H1 (cell line): ENCODE data around the gene HLA-DRB1. TPM values are rescaled to one million over a fixed set of nuclear protein-coding genes. Genes with fewer than 3 reads are reported as not detected.

ENCODE experiments used
- CTCF ChIA-PET: fragments of 300-600 bp; sonication (Branson Sonifier 250); formaldehyde crosslinking; loops from one replicate; lab custom pipeline; 2021; ENCODE audit not compliant: partially characterized antibody; lab: Charles Lee
- POLR2A ChIA-PET: fragments of 300-600 bp; sonication (Branson Sonifier 250); formaldehyde crosslinking; loops from one replicate; lab custom pipeline; 2021; ENCODE audit warnings: inconsistent platforms; ENCODE audit not compliant: partially characterized antibody; lab: Charles Lee
- DNase-seq, 2 experiments: peaks; one replicate each; pipeline versions ENCODE4 v3.0.0 to v3.0.0-alpha.2; 2010 to 2022; ENCODE audit warnings: low spot score in 2 of 2, low read depth in 1 of 2, mixed read lengths in 1 of 2
- FAIRE-seq: peaks from 2 replicates; lab custom pipeline; 2011; peaks lifted over from hg19 to GRCh38; lab: Jason Lieb, UNC
- H2AFZ ChIP-seq: 2 replicates; pipeline ENCODE4 v1.8.1; 2012; ENCODE audit warnings: low read length, inconsistent platforms
- H2AK5ac ChIP-seq: 2 replicates; pipeline ENCODE4 v1.6.1; 2013; ENCODE audit warnings: low read depth, low read length
- H2BK120ac ChIP-seq: replicated peaks from 2 replicates; pipeline ENCODE3; 2013; ENCODE audit warnings: low read depth, low read length, inconsistent platforms
- H2BK12ac ChIP-seq: 2 replicates; pipeline ENCODE4 v1.6.1; 2013; ENCODE audit warnings: low read depth, low read length
- H2BK15ac ChIP-seq: 2 replicates; pipeline ENCODE4 v1.6.1; 2013; ENCODE audit warnings: low read length
- H2BK20ac ChIP-seq: 2 replicates; pipeline ENCODE4 v1.6.1; 2013; ENCODE audit warnings: low read length
- H2BK5ac ChIP-seq: 2 replicates; pipeline ENCODE4 v1.6.1; 2013; ENCODE audit warnings: low read depth, low read length
- H3K14ac ChIP-seq: 2 replicates; pipeline ENCODE4 v1.6.1; 2013; ENCODE audit warnings: inconsistent platforms; ENCODE audit not compliant: insufficient read length
- H3K18ac ChIP-seq: 2 replicates; pipeline ENCODE4 v1.6.1; 2013; ENCODE audit warnings: low read length; ENCODE audit errors: extremely low read depth
- H3K23ac ChIP-seq: 2 replicates; pipeline ENCODE4 v1.6.1; 2013; ENCODE audit warnings: inconsistent platforms; ENCODE audit not compliant: insufficient read length
- H3K23me2 ChIP-seq: 2 replicates; pipeline ENCODE4 v1.6.1; 2013; ENCODE audit warnings: low read depth, low read length
- H3K27ac ChIP-seq: 2 replicates; pipeline ENCODE4 v1.6.1; 2011; ENCODE audit warnings: low read depth, low read length, inconsistent platforms
- H3K27me3 ChIP-seq, 4 experiments: replicated peaks in 1 of 4; 1 replicate in 1 of 4; 2 replicates in 3 of 4; pipeline versions ENCODE4 v1.6.1 to v1.8.1; 2011 to 2013; ENCODE audit warnings: low read length in 3 of 4, mild to moderate bottlenecking in 3 of 4, inconsistent platforms in 2 of 4, mixed read lengths in 2 of 4, moderate library complexity in 1 of 4; ENCODE audit not compliant: control insufficient read depth in 3 of 4, insufficient read depth in 3 of 4; ENCODE audit errors: extremely low read depth in 1 of 4
- H3K36me3 ChIP-seq, 4 experiments: 2 replicates each; pipeline versions ENCODE4 v1.6.1 to v1.8.1; 2011 to 2013; ENCODE audit warnings: mild to moderate bottlenecking in 4 of 4, low read length in 3 of 4, moderate library complexity in 2 of 4, control low read depth in 1 of 4, inconsistent platforms in 1 of 4; ENCODE audit not compliant: insufficient read depth in 4 of 4, control insufficient read depth in 2 of 4
- H3K4ac ChIP-seq: replicated peaks from 2 replicates; pipeline ENCODE3; 2013; ENCODE audit warnings: low read length, low read depth, mixed read lengths, inconsistent platforms; ENCODE audit not compliant: insufficient read length
- H3K4me1 ChIP-seq, 4 experiments: replicated peaks in 1 of 4; 1 replicate in 1 of 4; 2 replicates in 3 of 4; pipeline versions ENCODE4 v1.6.1 to v1.8.1; 2011 to 2013; ENCODE audit warnings: low read length in 3 of 4, inconsistent platforms in 2 of 4, mixed read lengths in 1 of 4; ENCODE audit not compliant: insufficient read depth in 4 of 4, control insufficient read depth in 3 of 4
- H3K4me2 ChIP-seq, 2 experiments: 2 replicates each; pipeline versions ENCODE4 v1.6.1 to v1.8.1; 2011 to 2013; ENCODE audit warnings: low read depth in 2 of 2, low read length in 2 of 2, control low read depth in 1 of 2, inconsistent platforms in 1 of 2, mild to moderate bottlenecking in 1 of 2; ENCODE audit not compliant: insufficient read depth in 1 of 2
- H3K4me3 ChIP-seq, 4 experiments: fragments of 200-600, 300-600 bp in 1 of 4; sonication (generic), shearing (Covaris generic), sonication (Bioruptor Twin) in 1 of 4; 2 replicates each; pipeline versions ENCODE4 v1.5.1 to v1.8.1; 2011 to 2016; ENCODE audit warnings: low read length in 4 of 4, low read depth in 3 of 4, control low read depth in 2 of 4, inconsistent platforms in 2 of 4, mild to moderate bottlenecking in 2 of 4, mixed read lengths in 1 of 4, moderate library complexity in 1 of 4; ENCODE audit not compliant: insufficient read depth in 2 of 4; ENCODE audit errors: extremely low read depth in 1 of 4
- H3K56ac ChIP-seq: replicated peaks from 2 replicates; pipeline ENCODE3; 2013; ENCODE audit warnings: low read depth, mild to moderate bottlenecking, mixed read lengths, low read length, inconsistent platforms; ENCODE audit not compliant: insufficient read length
- H3K79me1 ChIP-seq: 2 replicates; pipeline ENCODE4 v1.6.1; 2013; ENCODE audit warnings: low read depth, low read length, control low read depth
- H3K79me2 ChIP-seq, 2 experiments: 2 replicates each; pipeline versions ENCODE4 v1.6.1 to v1.8.1; 2012 to 2013; ENCODE audit warnings: low read length in 2 of 2, mild to moderate bottlenecking in 2 of 2, inconsistent platforms in 1 of 2; ENCODE audit not compliant: insufficient read depth in 2 of 2, control insufficient read depth in 1 of 2
- H3K9ac ChIP-seq, 4 experiments: replicated peaks in 1 of 4; 1 replicate in 1 of 4; 2 replicates in 3 of 4; pipeline versions ENCODE4 v1.6.1 to v1.8.1; 2011 to 2013; ENCODE audit warnings: low read depth in 3 of 4, low read length in 3 of 4, control low read depth in 2 of 4, mild to moderate bottlenecking in 2 of 4, moderate library complexity in 2 of 4, inconsistent platforms in 1 of 4; ENCODE audit errors: extremely low read depth in 1 of 4
- H3K9me3 ChIP-seq, 2 experiments: 2 replicates each; pipeline versions ENCODE4 v1.6.1 to v1.8.1; 2012 to 2013; ENCODE audit warnings: mild to moderate bottlenecking in 2 of 2, moderate library complexity in 2 of 2, control low read depth in 1 of 2, inconsistent platforms in 1 of 2, low read depth in 1 of 2, low read length in 1 of 2, mixed read lengths in 1 of 2; ENCODE audit not compliant: insufficient read depth in 2 of 2
- H4K20me1 ChIP-seq, 2 experiments: replicated peaks in 1 of 2; 2 replicates each; pipeline versions ENCODE3 to v1.8.1; 2011 to 2013; ENCODE audit warnings: inconsistent platforms in 2 of 2, low read length in 2 of 2, mild to moderate bottlenecking in 1 of 2; ENCODE audit not compliant: insufficient read depth in 2 of 2, control insufficient read depth in 1 of 2
- H4K5ac ChIP-seq: 2 replicates; pipeline ENCODE4 v1.6.1; 2013; ENCODE audit warnings: low read length, low read depth, mixed read lengths, inconsistent platforms; ENCODE audit not compliant: insufficient read length
- H4K8ac ChIP-seq: 2 replicates; pipeline ENCODE4 v1.8.0; 2013; ENCODE audit warnings: mild to moderate bottlenecking, moderate library complexity, low read length, inconsistent platforms; ENCODE audit not compliant: insufficient read depth; ENCODE audit errors: extremely low read depth
- H4K91ac ChIP-seq: replicated peaks from 2 replicates; pipeline ENCODE3; 2013; ENCODE audit warnings: low read length, mixed read lengths, inconsistent platforms; ENCODE audit not compliant: insufficient read length
- CBX8 ChIP-seq: fragments of 300-800, 300-1000 bp; sonication (generic); IDR thresholded peaks from 2 replicates; pipeline ENCODE4 v1.7.1; 2016; ENCODE audit warnings: low read depth, low read length, borderline replicate concordance
- CREB1 ChIP-seq: IDR thresholded peaks from 2 replicates; pipeline ENCODE4 v1.6.1; 2012; ENCODE audit warnings: inconsistent platforms
- EP300 ChIP-seq, 2 experiments: IDR thresholded peaks; 1 replicate in 1 of 2; 2 replicates in 1 of 2; pipeline ENCODE4 v1.6.1; 2011 to 2012; ENCODE audit warnings: low read depth in 2 of 2, low read length in 2 of 2, mild to moderate bottlenecking in 2 of 2, borderline replicate concordance in 1 of 2, inconsistent platforms in 1 of 2, moderate library complexity in 1 of 2
- KDM5A ChIP-seq: fragments of 200-600 bp; IDR thresholded peaks from 2 replicates; pipeline ENCODE4 v1.7.1; 2012; ENCODE audit warnings: mild to moderate bottlenecking, low read length, inconsistent platforms, mixed read lengths
- NRF1 ChIP-seq: IDR thresholded peaks from 2 replicates; pipeline ENCODE4 v1.6.1; 2011; ENCODE audit warnings: mild to moderate bottlenecking, low read depth, low read length, improper control_type of control experiment
- PHF8 ChIP-seq: fragments of 200-600 bp; sonication (generic); conservative IDR thresholded peaks from 2 replicates; pipeline ENCODE4 v1.7.1; 2012; ENCODE audit warnings: low read depth, mild to moderate bottlenecking, inconsistent platforms, low read length, moderate library complexity
- RAD21 ChIP-seq, 2 experiments: IDR thresholded peaks in 1 of 2; conservative IDR thresholded peaks in 1 of 2; 2 replicates each; pipeline ENCODE4 v1.6.1; 2011; ENCODE audit warnings: low read depth in 2 of 2, low read length in 2 of 2, improper control_type of control experiment in 1 of 2, inconsistent platforms in 1 of 2, mild to moderate bottlenecking in 1 of 2, moderate library complexity in 1 of 2
- RBBP5 ChIP-seq: IDR thresholded peaks from 2 replicates; pipeline ENCODE4 v1.7.1; 2012; ENCODE audit warnings: low read depth, mild to moderate bottlenecking, inconsistent platforms, low read length, moderate library complexity, borderline replicate concordance
- SIN3A ChIP-seq, 2 experiments: IDR thresholded peaks in 1 of 2; conservative IDR thresholded peaks in 1 of 2; 2 replicates each; pipeline ENCODE4 v1.6.1; 2011 to 2012; ENCODE audit warnings: low read length in 2 of 2, improper control_type of control experiment in 1 of 2, low read depth in 1 of 2, mild to moderate bottlenecking in 1 of 2
- SRF ChIP-seq: IDR thresholded peaks from 2 replicates; pipeline ENCODE4 v1.6.1; 2011; ENCODE audit warnings: mild to moderate bottlenecking, low read depth, low read length, moderate library complexity
- SUZ12 ChIP-seq: fragments of 200-600 bp; sonication (generic); IDR thresholded peaks from 2 replicates; pipeline ENCODE4 v1.6.1; 2012; ENCODE audit warnings: mild to moderate bottlenecking, inconsistent platforms, low read length, moderate library complexity, mixed read lengths
- WGBS, 2 experiments: shearing (Covaris generic) in 1 of 2; methylation state at CpG; one replicate each; pipeline versions ENCODE4 v1.1.6 to v1.1.7; 2013 to 2015; ENCODE audit warnings: low lambda C conversion rate in 2 of 2, mixed read lengths in 2 of 2, inconsistent platforms in 1 of 2, low coverage in 1 of 2, missing lambda C conversion rate in 1 of 2; ENCODE audit not compliant: insufficient replicate concordance in 2 of 2, insufficient coverage in 1 of 2, insufficient read length in 1 of 2; ENCODE audit errors: extremely low coverage in 1 of 2, missing lambda C conversion rate in 1 of 2; 5-methylcytosine and 5-hydroxymethylcytosine counted together
- polyA plus RNA-seq, 7 experiments: library from polyadenylated mRNA; depleted of rRNA in 3 of 7; stranded (reverse) in 5 of 7; unstranded in 2 of 7; fragments of >200 nt in 5 of 7; fragments of 200-250 nt in 2 of 7; gene quantifications; 1 replicate in 5 of 7; 2 replicates in 1 of 7; 4 replicates in 1 of 7; pipeline versions ENCODE4 v1.2.1 to v1.2.3, GENCODE V29; 2011 to 2013; ENCODE audit warnings: missing spikeins in 2 of 7, mixed read lengths in 2 of 7
- total RNA-seq: library from RNA; stranded (reverse); fragmentation: NEBNext Ultra II Directional; extraction: Animal tissue kit (Norgen Biotek cat#: 25700); gene quantifications from 2 replicates; pipeline ENCODE4 v1.2.1, GENCODE V29; 2021

The HLA-DRB1 gene
- total and polyA plus RNA-seq, 2 of the 8 experiments (the other 6 are each of a cell fraction or from before 2014, with no cell fraction given): 6.7 to 7.5 TPM

DNA sequence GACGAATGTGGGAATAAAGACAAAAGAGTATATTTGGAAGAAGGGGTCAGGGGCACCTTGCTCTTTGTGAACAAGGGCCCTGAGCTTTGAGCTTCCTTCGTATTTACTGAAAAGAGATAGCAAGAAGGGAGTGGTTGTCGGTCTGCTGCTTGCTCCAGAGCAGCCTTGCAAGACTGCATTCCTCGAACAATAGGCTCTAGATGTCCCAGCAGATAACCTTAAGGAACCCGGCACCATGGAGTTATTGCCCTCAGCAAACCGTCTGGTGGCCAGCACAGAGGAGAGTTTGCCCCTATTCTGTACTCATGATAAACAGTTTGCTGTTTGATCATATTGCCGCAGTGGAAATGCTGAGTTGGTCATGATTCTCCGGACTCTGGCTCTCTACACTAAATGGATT lies 22.7 kb downstream of the HLA-DRB1 start:
- Histone ChIP-seq H4K20me1 (no peaks in the 10 kb centered on the region), H3K23ac (no peak overlapping the region), H3K27me3 (no peaks in the 10 kb centered on the region), H2BK15ac (no peak overlapping the region), H3K4me2 (no peak overlapping the region), H3K79me1 (no peaks in the 10 kb centered on the region), H3K4ac (no peak overlapping the region), H3K4me1 (no peaks in the 10 kb centered on the region), H3K36me3 (no peaks in the 10 kb centered on the region), H3K14ac (no peak overlapping the region), H2AK5ac (no peak overlapping the region), H3K27ac (no peak overlapping the region), H3K56ac (no peak overlapping the region), H2BK5ac (no peak overlapping the region), H4K5ac (no peak overlapping the region), H3K9me3 (no peaks in the 10 kb centered on the region), H4K91ac (no peak overlapping the region), H3K9ac (no peak overlapping the region), H3K4me3 (no peak overlapping the region), H3K18ac (no peak overlapping the region), H2BK20ac (no peak overlapping the region), H2BK120ac (no peak overlapping the region), H2AFZ (no peak overlapping the region), H3K79me2 (no peaks in the 10 kb centered on the region), H4K8ac (no peak overlapping the region), H3K23me2 (no peaks in the 10 kb centered on the region), H2BK12ac (no peak overlapping the region)
- DNase-seq (no peak), FAIRE-seq (no peak)
- WGBS, 2 experiments: 77% methylated on average over 6 of the region's 8 CpGs; no CpG with 5 or more reads in 1 of the 2 experiments
- CTCF ChIA-PET: no interaction called here
- POLR2A ChIA-PET: no interaction called here
- TF ChIP-seq EP300 (IDR thresholded peaks at IDR 0.05; ENCODE audit: borderline replicate concordance in 1 of 2, low read depth in 2 of 2, low read length in 2 of 2): no peak
- TF ChIP-seq SUZ12: no peak
- TF ChIP-seq PHF8: no peak
- no peak for TF ChIP-seq CREB1
- TF ChIP-seq SIN3A (conservative IDR thresholded peaks at IDR 0.05 in 1 of 2, IDR thresholded peaks at IDR 0.05 in 1 of 2; ENCODE audit: low read depth in 1 of 2, low read length in 2 of 2): no peak
- TF ChIP-seq SRF: no peak
- TF ChIP-seq NRF1: no peak
- TF ChIP-seq RAD21 (IDR thresholded peaks at IDR 0.05 in 1 of 2, conservative IDR thresholded peaks at IDR 0.05 in 1 of 2; ENCODE audit: low read depth in 2 of 2, low read length in 2 of 2): no peak
- no peak for TF ChIP-seq KDM5A
- no peak for TF ChIP-seq CBX8
- no peak for TF ChIP-seq RBBP5
